ENCODE measurements around the gene MYOZ3.

GRCh38 chr5:150653762-150654556, 7.1 kb upstream of the MYOZ3 start:
- no peak for TF ChIP-seq CTCF (IDR thresholded peaks at IDR 0.05; ENCODE audit: low read depth, low read length)
- no peak for TF ChIP-seq EZH2phosphoT487 (IDR thresholded peaks at IDR 0.05; ENCODE audit: low read depth)

Data from OCI-LY3 (cell line).